ENCODE data around the gene IDI2. TPM values are rescaled to one million over a fixed set of nuclear protein-coding genes. Genes with fewer than 3 reads are reported as not detected.
A peak's percentile ranks its signal among the peaks of the same experiment; 100 is the strongest.

Gene IDI2
- total RNA-seq, 1 experiment from 2014 or later, result not detected

- BruUV-seq (replicated peaks), result no TSS peak
These were observed 45.1 kb downstream of the IDI2 start for GRCh38 chr10:980468-981093.

GRCh38 chr10:978826-979421 lies 46.7 kb downstream of the IDI2 start:
- intact Hi-C loops (cut with micrococcal nuclease), result no loop called here
- no peaks in the 10 kb centered on the region for H3K79me2 ChIP-seq (ENCODE audit: insufficient read depth, low read length)
- no peaks in the 10 kb centered on the region for H3K27me3 ChIP-seq (ENCODE audit: insufficient read depth, low read length)
- no peak overlapping the region for H3K4me2 ChIP-seq (ENCODE audit: low read length)
- ChIA-PET POLR2A (no interaction called here), RAD21 (ENCODE audit: low non-redundant PET in 1 of 2, low total read pairs in 2 of 2, uncharacterized antibody in 2 of 2, unreplicated experiment in 2 of 2) (no interaction called here), CTCF (no interaction called here)
- H3K27ac ChIP-seq (ENCODE audit: low read depth, low read length), result no peak overlapping the region
- no peaks in the 10 kb centered on the region for H3K9me2 ChIP-seq (ENCODE audit: insufficient read depth)
- H3K9me3 ChIP-seq (ENCODE audit: control insufficient read depth in 1 of 2, insufficient read depth in 1 of 2, low read depth in 1 of 2, low read length in 2 of 2), result peaks cover 12 to 18% of the 10 kb centered on the region in 2 experiments; a peak in 2 of 4 replicates
- H3K4me1 ChIP-seq (ENCODE audit: control insufficient read depth in 1 of 2, insufficient read depth in 2 of 2, low read length in 2 of 2), result peaks cover 0 to under 1% of the 10 kb centered on the region in 2 experiments; a peak in 1 of 4 replicates
- BruUV-seq (replicated peaks), result no TSS peak
- H3K36me3 ChIP-seq (ENCODE audit: control insufficient read depth in 1 of 2, insufficient read depth in 2 of 2, low read length in 2 of 2), result no peaks in the 10 kb centered on the region; a peak in 1 of 4 replicates
- no peaks in the 10 kb centered on the region for H4K20me1 ChIP-seq (ENCODE audit: insufficient read depth)
- ATAC-seq, result no peak
- H3K4me3 ChIP-seq (replicated peaks in 1 of 2; ENCODE audit: low read depth in 1 of 2, low read length in 2 of 2), result no peak overlapping the region
- H3K9ac ChIP-seq (ENCODE audit: low read length), result no peak overlapping the region
- no peak for DNase-seq (ENCODE audit: low read depth, low spot score)
- no peak overlapping the region for H2AFZ ChIP-seq (ENCODE audit: low read depth, low read length, poor library complexity, severe bottlenecking)
- peak; percentile 94 for TF ChIP-seq CBX3 (IDR thresholded peaks at IDR 0.05; ENCODE audit: low read depth)
- no peak for TF ChIP-seq SIN3A (IDR thresholded peaks at IDR 0.05; ENCODE audit: low read depth)

More at GRCh38 chr10:980468-981093, 45.1 kb downstream of the IDI2 start:
- TF ChIP-seq, protein P1, sequence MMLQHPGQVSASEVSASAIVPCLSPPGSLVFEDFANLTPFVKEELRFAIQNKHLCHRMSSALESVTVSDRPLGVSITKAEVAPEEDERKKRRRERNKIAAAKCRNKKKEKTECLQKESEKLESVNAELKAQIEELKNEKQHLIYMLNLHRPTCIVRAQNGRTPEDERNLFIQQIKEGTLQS (IDR thresholded peaks at IDR 0.05), result no peak
- 0 out of 2 replicates have a peak, but pooled peaks have one; percentile 41 for TF ChIP-seq CBX3 (IDR thresholded peaks at IDR 0.05; ENCODE audit: low read depth)
- Histone ChIP-seq H4K20me1 (ENCODE audit: insufficient read depth) (no peaks in the 10 kb centered on the region), H3K27me3 (ENCODE audit: insufficient read depth, low read length) (no peaks in the 10 kb centered on the region), H3K79me2 (ENCODE audit: insufficient read depth, low read length) (no peaks in the 10 kb centered on the region), H3K36me3 (ENCODE audit: control insufficient read depth in 1 of 2, insufficient read depth in 2 of 2, low read length in 2 of 2) (no peaks in the 10 kb centered on the region; a peak in 1 of 4 replicates), H3K4me1 (ENCODE audit: control insufficient read depth in 1 of 2, insufficient read depth in 2 of 2, low read length in 2 of 2) (peaks cover 0 to 11% of the 10 kb centered on the region in 2 experiments; a peak in 1 of 4 replicates), H3K9me3 (ENCODE audit: control insufficient read depth in 1 of 2, insufficient read depth in 1 of 2, low read depth in 1 of 2, low read length in 2 of 2) (peaks cover 12 to 18% of the 10 kb centered on the region in 2 experiments; a peak in 2 of 4 replicates), H3K9ac (ENCODE audit: low read length) (no peak overlapping the region), H3K4me2 (ENCODE audit: low read length) (no peak overlapping the region), H2AFZ (ENCODE audit: low read depth, low read length, poor library complexity, severe bottlenecking) (no peak overlapping the region), H3K9me2 (ENCODE audit: insufficient read depth) (no peaks in the 10 kb centered on the region), H3K4me3 (replicated peaks in 1 of 2; ENCODE audit: low read depth in 1 of 2, low read length in 2 of 2) (no peak overlapping the region), H3K27ac (ENCODE audit: low read depth, low read length) (no peak overlapping the region)
- DNase-seq (ENCODE audit: low read depth, low spot score) (no peak), ATAC-seq (no peak)
- POLR2A ChIA-PET, result no interaction called here
- RAD21 ChIA-PET (ENCODE audit: low non-redundant PET in 1 of 2, low total read pairs in 2 of 2, uncharacterized antibody in 2 of 2, unreplicated experiment in 2 of 2), result no interaction called here
- intact Hi-C loops (cut with micrococcal nuclease), result no loop called here
- CTCF ChIA-PET, result no interaction called here
